ENCODE measurements around the gene EPC1. TPM values are rescaled to one million over a fixed set of nuclear protein-coding genes. Genes with fewer than 3 reads are reported as not detected.
"Not testable (repeated sequence)": the region's sequence is repeated elsewhere in the genome, so short reads cannot be mapped to it uniquely, and the experiment has no call there.

EPC1 gene
- total and polyA plus RNA-seq, 10 of the 15 experiments (the other 5 are each of a cell fraction or from before 2014, with no cell fraction given): 6.8 to 59.2 (median 19.4) TPM

GRCh38 chr10:32354690-32355089 lies 7.7 kb upstream of the EPC1 start:
- H3K79me2 ChIP-seq (ENCODE audit: control insufficient read depth, insufficient read depth, low read length); H3K9me3 ChIP-seq (replicated peaks; ENCODE audit: control insufficient read depth, insufficient read depth, low read length); H2AFZ ChIP-seq (ENCODE audit: control insufficient read depth, low read depth, low read length); H4K20me1 ChIP-seq (ENCODE audit: control insufficient read depth, insufficient read depth); in situ Hi-C loops (cut with MboI); H3K9ac ChIP-seq (ENCODE audit: control insufficient read depth, insufficient read depth, low read length); BruUV-seq (replicated peaks); FAIRE-seq; H3K36me3 ChIP-seq (ENCODE audit: control insufficient read depth in 2 of 2, insufficient read depth in 2 of 2, low read length in 1 of 2); H3K27ac ChIP-seq (ENCODE audit: control insufficient read depth, insufficient read depth); POLR2A ChIA-PET; ATAC-seq; RAD21 ChIA-PET (ENCODE audit: unreplicated experiment); DNase-seq (ENCODE audit: low read depth, low spot score); H3K4me3 ChIP-seq; intact Hi-C loops (cut with micrococcal nuclease; ENCODE audit: unreplicated experiment); H3K4me2 ChIP-seq (ENCODE audit: control insufficient read depth, insufficient read depth); H3K27me3 ChIP-seq (replicated peaks in 1 of 2; ENCODE audit: control insufficient read depth in 2 of 2, insufficient read depth in 2 of 2, low read length in 1 of 2): not testable (repeated sequence)
- WGBS (ENCODE audit: insufficient coverage, insufficient replicate concordance, low lambda C conversion rate, missing lambda C conversion rate): 100% methylated on average over 1 of the region's 1 CpG
- peaks cover 15% of the 10 kb centered on the region for H3K4me1 ChIP-seq (ENCODE audit: control insufficient read depth, insufficient read depth, low read length)
- CTCF ChIA-PET: interaction anchor here (1.7 to 4.4 kb wide), 2 partner anchors 9 to 12 kb away, joined by 5 to 15 read pairs; no protein-coding TSS in a partner anchor
- SMC1A ChIA-PET (ENCODE audit: uncharacterized antibody, unreplicated experiment): interaction anchor here (1.1 to 1.4 kb wide), 2 partner anchors 9 to 12 kb away, joined by 4 read pairs; no protein-coding TSS in a partner anchor

- intact Hi-C loops (cut with micrococcal nuclease; ENCODE audit: unreplicated experiment) (no loop called here), in situ Hi-C loops (cut with MboI) (no loop called here)
- Histone ChIP-seq H3K4me2 (ENCODE audit: control insufficient read depth, insufficient read depth) (no peak overlapping the region), H3K9me3 (replicated peaks; ENCODE audit: control insufficient read depth, insufficient read depth, low read length) (no peaks in the 10 kb centered on the region), H3K9ac (ENCODE audit: control insufficient read depth, insufficient read depth, low read length) (no peak overlapping the region), H3K4me1 (ENCODE audit: control insufficient read depth, insufficient read depth, low read length) (peaks cover 15% of the 10 kb centered on the region), H3K79me2 (ENCODE audit: control insufficient read depth, insufficient read depth, low read length) (peaks cover 19% of the 10 kb centered on the region), H4K20me1 (ENCODE audit: control insufficient read depth, insufficient read depth) (no peaks in the 10 kb centered on the region), H3K36me3 (ENCODE audit: control insufficient read depth in 2 of 2, insufficient read depth in 2 of 2, low read length in 1 of 2) (no peaks in the 10 kb centered on the region), H3K27me3 (replicated peaks in 1 of 2; ENCODE audit: control insufficient read depth in 2 of 2, insufficient read depth in 2 of 2, low read length in 1 of 2) (no peaks in the 10 kb centered on the region), H3K4me3 (no peak overlapping the region), H3K27ac (ENCODE audit: control insufficient read depth, insufficient read depth) (no peak overlapping the region), H2AFZ (ENCODE audit: control insufficient read depth, low read depth, low read length) (no peak overlapping the region)
- FAIRE-seq (no peak), DNase-seq (ENCODE audit: low read depth, low spot score) (no peak), ATAC-seq (no peak)
- SMC1A ChIA-PET (ENCODE audit: uncharacterized antibody, unreplicated experiment): interaction anchor here (1.0 to 2.4 kb wide), 3 partner anchors 8 to 28 kb away, joined by 3 to 7 read pairs (median 3); no protein-coding TSS in a partner anchor
- 46% methylated on average over 3 of the region's 3 CpGs for WGBS (ENCODE audit: insufficient coverage, insufficient replicate concordance, low lambda C conversion rate, missing lambda C conversion rate)
- CTCF ChIA-PET: interaction anchor here (0.9 to 3.7 kb wide), 3 partner anchors 9 to 26 kb away, joined by 3 to 19 read pairs (median 3); no protein-coding TSS in a partner anchor
- RAD21 ChIA-PET (ENCODE audit: unreplicated experiment): interaction anchor here (1.6 kb wide), 1 partner anchor 13 kb away, joined by 5 read pairs; no protein-coding TSS in a partner anchor
- POLR2A ChIA-PET: interaction anchor here (1.6 kb wide), 1 partner anchor 37 kb away, joined by 3 read pairs; no protein-coding TSS in a partner anchor
- TF ChIP-seq ZBTB33 (IDR thresholded peaks at IDR 0.05): no peak
- no peak for TF ChIP-seq RB1 (IDR thresholded peaks at IDR 0.05; ENCODE audit: borderline replicate concordance)
- TF ChIP-seq LARP7 (IDR thresholded peaks at IDR 0.05): no peak
- no peak for TF ChIP-seq KLF5 (IDR thresholded peaks at IDR 0.05; ENCODE audit: partially characterized antibody)
- no peak for TF ChIP-seq ESRRA (IDR thresholded peaks at IDR 0.05; ENCODE audit: low read length)
- no peak for TF ChIP-seq GATAD2B (conservative IDR thresholded peaks at IDR 0.05; ENCODE audit: low read depth)
- peak; percentile 60 for TF ChIP-seq MEF2B (IDR thresholded peaks at IDR 0.05; ENCODE audit: partially characterized antibody, poor library complexity, severe bottlenecking)
- BruUV-seq (replicated peaks): no TSS peak
Observed at GRCh38 chr10:32350811-32351350, 3.9 kb upstream of the EPC1 start.

Data from GM12878 (cell line).